ENCODE results near the gene APCDD1.
"Not testable (repeated sequence)": the region's sequence is repeated elsewhere in the genome, so short reads cannot be mapped to it uniquely, and the experiment has no call there.

The APCDD1 gene

DNA sequence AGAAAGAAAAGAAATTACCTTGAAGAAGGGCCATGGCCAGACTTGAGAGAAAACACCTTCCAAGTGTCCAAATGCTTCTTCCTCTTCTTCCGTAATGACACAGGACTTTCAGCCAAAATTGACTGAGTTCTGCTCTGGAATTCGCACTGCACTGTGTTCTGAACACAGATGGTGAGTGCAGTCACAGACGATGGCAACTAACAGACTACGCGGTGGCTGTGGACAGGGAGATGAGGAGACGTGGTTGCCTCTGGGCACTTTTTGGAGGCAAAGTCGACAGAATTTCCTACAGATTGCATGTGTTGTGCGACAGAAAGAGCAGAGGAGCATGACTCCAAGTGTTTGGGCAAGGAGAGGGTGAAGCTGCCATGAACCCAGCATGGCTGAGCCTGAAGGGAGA lies 67.1 kb downstream of the APCDD1 start:
- DNase-seq (ENCODE audit: extremely low spot score, insufficient read length, low read depth): no peak
- FAIRE-seq: no peak

GRCh38 chr18:10522574-10522973 lies 68.1 kb downstream of the APCDD1 start:
- no peak for FAIRE-seq

GRCh38 chr18:10523544-10523943 lies 69.1 kb downstream of the APCDD1 start:
- no peak for FAIRE-seq
- no peak for DNase-seq (ENCODE audit: extremely low spot score, insufficient read length, low read depth)

More at GRCh38 chr18:10522574-10522973, 68.1 kb downstream of the APCDD1 start:
- no peak for DNase-seq (ENCODE audit: extremely low spot score, insufficient read length, low read depth)

- FAIRE-seq (no peak), DNase-seq (ENCODE audit: extremely low spot score, insufficient read length, low read depth) (no peak)
Observed at GRCh38 chr18:10524507-10525370, 70.3 kb downstream of the APCDD1 start.

- FAIRE-seq (no peak), DNase-seq (ENCODE audit: extremely low spot score, insufficient read length, low read depth) (no peak)
Observed at GRCh38 chr18:10525371-10525691, 70.9 kb downstream of the APCDD1 start.

DNA sequence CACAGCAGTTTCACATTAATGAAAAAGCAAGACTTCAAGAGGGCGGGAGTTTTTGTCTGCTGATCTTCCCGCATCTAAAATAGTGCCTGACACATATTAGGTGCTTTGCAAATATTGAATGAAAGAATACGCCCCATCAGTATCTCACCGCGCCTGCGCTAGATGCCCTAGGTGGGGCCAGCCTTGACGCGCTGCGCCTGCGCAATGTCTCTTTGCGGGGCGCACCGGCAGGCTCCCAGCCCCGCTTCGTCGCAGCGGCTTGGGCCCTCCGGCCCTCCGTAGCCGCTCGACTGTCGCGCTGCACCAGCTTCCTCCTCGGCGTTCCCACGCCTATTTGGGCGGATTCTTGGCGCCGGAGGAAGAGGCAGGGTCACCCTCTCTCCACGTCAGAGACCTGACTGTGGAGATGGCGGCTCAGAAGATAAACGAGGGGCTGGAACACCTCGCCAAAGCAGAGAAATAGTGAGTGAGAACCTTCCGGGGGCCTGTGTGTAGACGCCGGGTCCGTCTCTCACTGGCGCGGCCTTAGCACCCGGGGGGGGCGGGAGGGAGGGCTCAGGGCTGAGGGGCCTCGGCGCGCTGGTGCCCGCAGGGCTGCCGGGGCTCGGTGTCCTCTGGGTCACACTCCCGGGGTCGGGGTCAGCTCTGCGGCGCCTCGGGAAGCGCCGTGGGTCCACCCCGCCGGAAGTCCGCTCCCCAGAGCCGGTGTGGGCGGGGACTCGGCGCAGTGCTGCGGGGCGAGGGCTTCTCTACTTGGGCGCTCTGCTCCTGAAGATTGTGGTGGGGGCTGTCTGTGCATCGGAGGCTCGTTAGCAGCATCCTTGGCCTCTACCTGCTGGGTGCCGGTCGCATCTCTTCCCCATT lies 71.5 kb downstream of the APCDD1 start, which contains the start of gene NAPG:
Gene NAPG, plus strand, starts transcription at position 331 of the 864 bp plus-strand sequence. Its CDS starts 76 bp downstream, at position 407.
- FAIRE-seq (peak; percentile 92), DNase-seq (ENCODE audit: extremely low spot score, insufficient read length, low read depth) (peak; percentile 96)

- DNase-seq (ENCODE audit: extremely low spot score, insufficient read length, low read depth) (no peak), FAIRE-seq (no peak)
Observed at GRCh38 chr18:10526561-10526949, 72.1 kb downstream of the APCDD1 start.

DNA sequence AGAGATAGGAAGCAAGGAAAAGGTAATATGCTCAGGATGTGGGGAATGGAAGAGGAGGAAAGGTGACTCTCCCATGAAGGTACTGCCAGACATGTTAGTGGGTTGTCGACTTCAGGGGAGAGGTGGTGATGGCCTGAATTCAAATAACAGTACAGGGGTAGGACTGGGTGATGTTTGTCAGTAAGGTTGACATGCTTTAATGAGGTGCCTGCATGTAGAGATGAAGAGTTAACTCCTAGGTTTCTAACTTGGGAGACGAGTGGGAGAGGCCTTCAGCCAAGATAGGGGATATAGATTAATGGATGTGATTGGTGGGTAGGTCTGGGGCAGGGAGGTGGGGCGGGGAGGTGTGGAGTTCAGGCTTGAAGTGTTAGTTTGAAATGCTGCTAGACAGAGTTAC lies 74.0 kb downstream of the APCDD1 start:
- FAIRE-seq: no peak
- no peak for DNase-seq (ENCODE audit: extremely low spot score, insufficient read length, low read depth)

DNA sequence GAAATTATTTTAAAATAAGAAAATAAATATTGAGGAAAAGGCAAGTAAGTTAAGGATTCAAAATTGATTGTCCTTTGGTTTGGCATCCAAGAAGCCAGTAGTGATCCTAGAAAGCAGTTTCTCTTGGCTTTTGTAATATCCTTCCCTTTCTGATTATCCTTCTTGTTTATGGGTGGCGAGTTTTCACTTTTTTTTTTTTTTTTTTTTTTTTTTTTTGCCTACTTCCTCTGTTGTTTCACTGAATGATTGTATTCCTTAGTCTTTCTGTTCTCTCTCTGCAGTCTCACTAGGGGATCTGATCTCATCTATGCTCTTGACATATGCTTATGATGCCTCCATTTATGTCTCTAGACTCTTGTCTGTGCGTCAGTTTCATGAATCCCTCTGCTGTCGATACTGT lies 75.6 kb downstream of the APCDD1 start:
- DNase-seq (ENCODE audit: extremely low spot score, insufficient read length, low read depth): no peak
- no peak for FAIRE-seq

DNA sequence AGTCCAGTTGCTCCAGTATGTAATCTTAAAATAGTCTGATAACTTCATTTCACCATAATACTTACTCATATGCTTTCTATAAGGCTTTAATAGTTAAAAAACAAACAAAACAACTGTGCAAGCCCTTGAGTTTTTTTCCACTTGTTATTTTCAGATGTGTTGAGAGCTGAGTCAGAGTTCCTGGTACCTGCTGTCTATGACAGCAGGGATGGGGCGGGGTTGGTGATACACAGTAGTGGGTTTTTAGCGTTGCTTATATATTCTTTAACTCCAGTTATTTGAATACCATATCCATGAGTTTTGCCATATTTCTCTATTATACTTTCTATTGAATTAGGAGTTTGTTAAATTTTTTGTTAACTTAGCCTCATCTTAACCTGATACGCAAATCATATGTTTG lies 76.4 kb downstream of the APCDD1 start:
- FAIRE-seq: no peak
- DNase-seq (ENCODE audit: extremely low spot score, insufficient read length, low read depth): no peak

- FAIRE-seq (no peak), DNase-seq (ENCODE audit: extremely low spot score, insufficient read length, low read depth) (no peak)
Observed at GRCh38 chr18:10533111-10533510, 78.7 kb downstream of the APCDD1 start.

DNA sequence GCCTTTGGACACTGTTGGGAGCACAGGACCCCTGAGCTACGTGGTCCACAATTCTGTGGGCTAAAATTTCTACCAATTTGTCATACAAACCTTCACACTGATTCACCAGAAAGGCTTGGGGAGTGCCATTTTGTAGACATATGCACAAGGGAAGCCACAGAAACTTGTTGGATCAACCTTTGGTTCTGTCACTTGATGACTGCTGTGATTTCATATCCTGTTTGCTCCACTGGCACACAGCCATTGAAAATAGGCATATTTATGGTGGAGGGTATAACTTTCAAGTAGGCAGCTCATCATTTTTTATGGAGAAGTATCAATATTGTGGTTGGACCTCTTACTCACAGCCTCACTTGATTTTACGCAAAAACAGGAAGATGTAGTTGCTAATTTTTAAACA lies 81.8 kb downstream of the APCDD1 start:
- no peak for DNase-seq (ENCODE audit: extremely low spot score, insufficient read length, low read depth)
- FAIRE-seq: no peak

DNA sequence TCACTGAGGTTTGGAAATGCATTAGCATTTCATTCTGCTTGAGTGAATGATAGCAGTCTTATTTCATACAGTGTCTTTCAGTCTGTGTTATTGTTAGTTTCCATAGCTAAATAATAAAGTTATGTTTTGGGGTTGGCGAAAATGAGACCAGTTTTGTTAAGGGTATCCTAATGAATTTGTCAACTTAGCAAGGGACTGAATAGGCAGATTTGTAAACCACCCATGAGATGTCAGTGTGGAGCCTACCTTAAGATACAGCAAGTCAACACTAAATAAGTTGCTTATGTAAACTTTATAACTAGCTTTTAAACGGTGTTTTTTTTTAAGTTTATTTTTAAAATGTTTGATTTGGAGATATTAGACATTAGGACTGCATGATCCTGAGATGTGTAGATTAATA lies 83.3 kb downstream of the APCDD1 start:
- FAIRE-seq (no peak), DNase-seq (ENCODE audit: extremely low spot score, insufficient read length, low read depth) (no peak)

DNA sequence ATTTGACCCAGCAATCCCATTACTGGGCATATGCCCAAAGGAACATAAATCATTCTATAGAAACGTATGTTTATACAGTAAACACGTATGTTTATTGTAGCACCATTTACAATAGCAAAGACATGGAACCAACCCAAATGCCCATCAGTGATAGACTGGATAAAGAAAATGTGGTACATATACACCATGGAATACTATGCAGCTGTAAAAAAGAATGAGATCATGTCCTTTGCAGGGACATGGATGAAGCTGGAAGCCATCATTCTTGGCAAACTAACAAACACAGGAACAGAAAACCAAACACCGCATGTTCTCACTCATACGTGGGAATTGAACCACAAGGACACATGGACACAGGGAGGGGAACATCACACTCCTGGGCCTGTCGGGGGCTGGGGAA lies 84.7 kb downstream of the APCDD1 start:
- not testable (repeated sequence) for DNase-seq (ENCODE audit: extremely low spot score, insufficient read length, low read depth); FAIRE-seq

All from GM18507 (cell line).